D341Med (cell line): ENCODE measurements around the gene KLHL35.
"Not testable (repeated sequence)": the region's sequence is repeated elsewhere in the genome, so short reads cannot be mapped to it uniquely, and the experiment has no call there.

Experiments
- DNase-seq: peaks from one replicate; pipeline ENCODE4 v3.0.0; 2012; ENCODE audit warnings: low spot score

The KLHL35 gene

GRCh38 chr11:75425422-75425821 is 7.6 kb downstream of the KLHL35 start:
- no peak for DNase-seq

GRCh38 chr11:75424396-75424795 is 8.6 kb downstream of the KLHL35 start:
- DNase-seq, result no peak

GRCh38 chr11:75423721-75424120 is 9.3 kb downstream of the KLHL35 start:
- no peak for DNase-seq

- DNase-seq, result no peak
Measured at GRCh38 chr11:75422248-75423231, 10.5 kb downstream of the KLHL35 start.

- no peak for DNase-seq
Measured at GRCh38 chr11:75421902-75422247, 11.1 kb downstream of the KLHL35 start.

- no peak for DNase-seq
Measured at GRCh38 chr11:75421035-75421602, 11.9 kb downstream of the KLHL35 start.

GRCh38 chr11:75420224-75421034 is 12.6 kb downstream of the KLHL35 start:
- no peak for DNase-seq

GRCh38 chr11:75413864-75414263 is 19.1 kb downstream of the KLHL35 start:
- no peak for DNase-seq

GRCh38 chr11:75413146-75413545 is 19.9 kb downstream of the KLHL35 start:
- DNase-seq, result not testable (repeated sequence)

GRCh38 chr11:75409971-75410370 is 23.0 kb downstream of the KLHL35 start:
- not testable (repeated sequence) for DNase-seq

- DNase-seq, result no peak
Measured at GRCh38 chr11:75408957-75409219, 24.1 kb downstream of the KLHL35 start.

- DNase-seq, result peak; percentile 63
Measured at GRCh38 chr11:75406338-75406777, 26.6 kb downstream of the KLHL35 start.

GRCh38 chr11:75403983-75404658 is 28.9 kb downstream of the KLHL35 start:
- DNase-seq, result no peak

- DNase-seq, result no peak
Measured at GRCh38 chr11:75403037-75403436, 30.0 kb downstream of the KLHL35 start.

GRCh38 chr11:75402002-75402773 is 30.8 kb downstream of the KLHL35 start:
- no peak for DNase-seq

GRCh38 chr11:75400146-75400865 is 32.7 kb downstream of the KLHL35 start:
- DNase-seq, result no peak

- DNase-seq, result peak; percentile 92
Measured at GRCh38 chr11:75399344-75400145, 33.5 kb downstream of the KLHL35 start, which contains the start of gene RPS3. TSS of gene RPS3 (plus strand) at chr11:75399518. CDS start at chr11:75399548, 30 bp downstream.

GRCh38 chr11:75398906-75399305 is 34.1 kb downstream of the KLHL35 start:
- no peak for DNase-seq

GRCh38 chr11:75394085-75394840 is 38.7 kb downstream of the KLHL35 start:
- no peak for DNase-seq
